Right atrium auricular region (tissue), 2 donors: ENCODE results near the gene ZC3H12D. TPM values are rescaled to one million over a fixed set of nuclear protein-coding genes. Genes with fewer than 3 reads are reported as not detected.

Source experiments
- DNase-seq: peaks from one replicate; pipeline ENCODE4 v3.0.0-alpha.2; 2019; ENCODE audit warnings: low spot score
- H3K27ac ChIP-seq, 2 donors: fragments of 200-600 bp; sonication (generic); 1 replicate in 1 of 2; 2 replicates in 1 of 2; pipeline ENCODE4 v1.5.1; 2016 to 2019
- H3K27me3 ChIP-seq, 2 donors: fragments of 200-600 bp; sonication (generic); one replicate each; pipeline versions ENCODE4 v1.5.1 to v1.6.0; 2017 to 2019
- H3K36me3 ChIP-seq: fragments of 200-600 bp; sonication (generic); one replicate; pipeline ENCODE4 v1.5.1; 2016
- H3K4me1 ChIP-seq, 2 donors: fragments of 200-600 bp; sonication (generic); one replicate each; pipeline versions ENCODE4 v1.5.1 to v1.6.0; 2017 to 2019
- H3K4me3 ChIP-seq, 2 donors: fragments of 200-600 bp; sonication (generic); 1 replicate in 1 of 2; 2 replicates in 1 of 2; pipeline ENCODE4 v1.5.1; 2017 to 2019; ENCODE audit warnings: mild to moderate bottlenecking in 1 of 2, moderate library complexity in 1 of 2
- H3K9me3 ChIP-seq, 2 donors: fragments of 200-600 bp; sonication (generic); one replicate each; pipeline ENCODE4 v1.5.1; 2019
- total RNA-seq, 2 donors: library from RNA; depleted of rRNA; stranded (reverse); fragments of >200 nt; gene quantifications; one replicate each; pipeline ENCODE4 v1.1.0, GENCODE V29; 2016
- TF ChIP-seq, protein P1 (sequence below), 2 donors: fragments of 200-600 bp; sonication (generic); IDR thresholded peaks; one replicate each; pipeline ENCODE4 v1.5.1; 2019; ENCODE audit warnings: antibody characterized with exemption in 2 of 2

ZC3H12D gene
- total RNA-seq, 2 donors from 2014 or later: 0.30 to 1.3 TPM

DNA sequence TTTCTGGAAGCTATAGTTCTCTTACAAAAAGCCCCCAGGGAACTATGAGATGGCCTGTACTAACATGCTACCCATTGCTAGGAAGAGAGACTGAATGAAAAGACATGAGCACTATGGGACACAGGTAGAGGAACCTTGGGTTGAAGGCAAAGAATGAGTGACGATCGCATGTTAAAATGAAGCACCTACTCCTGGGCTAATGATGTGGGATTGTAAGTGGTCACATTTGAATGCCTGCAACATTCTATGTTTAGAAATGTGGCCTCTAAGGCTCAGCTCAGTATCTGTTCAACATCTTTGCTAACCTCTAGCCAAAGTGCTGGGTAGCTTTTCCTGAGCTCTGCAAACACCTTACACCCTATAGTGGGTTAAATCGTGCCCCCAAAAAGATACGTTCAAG, 5.2 kb upstream of the ZC3H12D start:
- Histone ChIP-seq H3K4me3 (no peak overlapping the region), H3K27ac (no peak overlapping the region), H3K9me3 (no peaks in the 10 kb centered on the region), H3K4me1 (peaks cover 0 to 8% of the 10 kb centered on the region in 2 donors), H3K27me3 (no peaks in the 10 kb centered on the region), H3K36me3 (no peaks in the 10 kb centered on the region)
- TF ChIP-seq, protein P1, sequence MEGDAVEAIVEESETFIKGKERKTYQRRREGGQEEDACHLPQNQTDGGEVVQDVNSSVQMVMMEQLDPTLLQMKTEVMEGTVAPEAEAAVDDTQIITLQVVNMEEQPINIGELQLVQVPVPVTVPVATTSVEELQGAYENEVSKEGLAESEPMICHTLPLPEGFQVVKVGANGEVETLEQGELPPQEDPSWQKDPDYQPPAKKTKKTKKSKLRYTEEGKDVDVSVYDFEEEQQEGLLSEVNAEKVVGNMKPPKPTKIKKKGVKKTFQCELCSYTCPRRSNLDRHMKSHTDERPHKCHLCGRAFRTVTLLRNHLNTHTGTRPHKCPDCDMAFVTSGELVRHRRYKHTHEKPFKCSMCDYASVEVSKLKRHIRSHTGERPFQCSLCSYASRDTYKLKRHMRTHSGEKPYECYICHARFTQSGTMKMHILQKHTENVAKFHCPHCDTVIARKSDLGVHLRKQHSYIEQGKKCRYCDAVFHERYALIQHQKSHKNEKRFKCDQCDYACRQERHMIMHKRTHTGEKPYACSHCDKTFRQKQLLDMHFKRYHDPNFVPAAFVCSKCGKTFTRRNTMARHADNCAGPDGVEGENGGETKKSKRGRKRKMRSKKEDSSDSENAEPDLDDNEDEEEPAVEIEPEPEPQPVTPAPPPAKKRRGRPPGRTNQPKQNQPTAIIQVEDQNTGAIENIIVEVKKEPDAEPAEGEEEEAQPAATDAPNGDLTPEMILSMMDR (IDR thresholded peaks at IDR 0.05): no peak
- DNase-seq: no peak

GRCh38 chr6:149488815-149489214, 4.0 kb upstream of the ZC3H12D start:
- no peak overlapping the region for H3K27ac ChIP-seq
- H3K27me3 ChIP-seq: no peaks in the 10 kb centered on the region
- no peaks in the 10 kb centered on the region for H3K9me3 ChIP-seq
- DNase-seq: no peak
- peaks cover 0 to 15% of the 10 kb centered on the region in 2 donors for H3K4me1 ChIP-seq
- TF ChIP-seq, protein P1 (IDR thresholded peaks at IDR 0.05): no peak
- H3K36me3 ChIP-seq: no peaks in the 10 kb centered on the region
- no peak overlapping the region for H3K4me3 ChIP-seq

GRCh38 chr6:149487316-149487715, 2.5 kb upstream of the ZC3H12D start:
- H3K27me3 ChIP-seq: no peaks in the 10 kb centered on the region
- TF ChIP-seq, protein P1 (IDR thresholded peaks at IDR 0.05): no peak
- peaks cover 0 to 21% of the 10 kb centered on the region in 2 donors for H3K4me1 ChIP-seq
- DNase-seq: no peak
- no peaks in the 10 kb centered on the region for H3K36me3 ChIP-seq
- H3K9me3 ChIP-seq: no peaks in the 10 kb centered on the region
- H3K4me3 ChIP-seq: no peak overlapping the region
- H3K27ac ChIP-seq: no peak overlapping the region

DNA sequence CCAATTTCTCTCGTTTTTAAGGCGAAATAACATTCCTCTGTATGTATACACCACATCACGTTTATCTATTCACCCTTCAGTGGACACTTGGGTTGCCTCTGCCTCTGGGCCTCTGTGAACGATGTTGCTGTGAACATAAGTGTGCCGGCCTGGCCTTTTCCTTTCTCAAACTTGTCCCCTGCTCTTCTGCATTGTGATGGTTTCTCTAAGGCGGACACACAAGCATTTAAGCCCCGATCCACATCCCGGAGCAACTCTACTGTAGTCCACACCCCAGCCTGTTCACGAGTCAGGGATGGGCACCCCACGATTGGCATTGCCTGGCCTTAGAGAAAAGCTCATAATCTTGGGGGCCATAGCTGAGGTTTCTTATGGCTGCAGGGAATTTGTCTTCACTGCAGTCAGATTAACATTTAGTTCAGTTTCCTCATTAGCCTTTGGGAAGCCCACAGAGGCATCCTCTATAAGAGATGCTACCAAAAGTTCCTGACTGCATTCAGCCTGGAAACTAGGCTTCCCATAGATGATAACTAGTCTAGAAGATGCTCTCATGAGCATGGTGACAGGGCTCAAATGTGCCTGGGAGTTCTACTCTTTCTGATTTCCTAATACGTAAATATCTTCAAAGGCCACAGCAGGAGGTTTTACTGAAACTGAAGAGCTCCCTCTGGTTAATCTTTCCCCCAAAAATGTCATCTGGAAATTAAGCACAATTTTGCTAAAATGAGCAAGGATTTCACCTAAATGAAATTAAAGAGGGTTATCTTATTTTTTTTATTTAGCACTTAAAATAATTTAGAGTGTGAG, 762 bp downstream of the ZC3H12D start:
- H3K4me1 ChIP-seq: peaks cover 0 to 26% of the 10 kb centered on the region in 2 donors
- DNase-seq: no peak
- H3K27ac ChIP-seq: peak overlapping the region; percentile 44 to 60
- H3K36me3 ChIP-seq: no peaks in the 10 kb centered on the region
- no peaks in the 10 kb centered on the region for H3K27me3 ChIP-seq
- no peaks in the 10 kb centered on the region for H3K9me3 ChIP-seq
- H3K4me3 ChIP-seq: no peak overlapping the region
- TF ChIP-seq, protein P1 (IDR thresholded peaks at IDR 0.05): no peak

DNA sequence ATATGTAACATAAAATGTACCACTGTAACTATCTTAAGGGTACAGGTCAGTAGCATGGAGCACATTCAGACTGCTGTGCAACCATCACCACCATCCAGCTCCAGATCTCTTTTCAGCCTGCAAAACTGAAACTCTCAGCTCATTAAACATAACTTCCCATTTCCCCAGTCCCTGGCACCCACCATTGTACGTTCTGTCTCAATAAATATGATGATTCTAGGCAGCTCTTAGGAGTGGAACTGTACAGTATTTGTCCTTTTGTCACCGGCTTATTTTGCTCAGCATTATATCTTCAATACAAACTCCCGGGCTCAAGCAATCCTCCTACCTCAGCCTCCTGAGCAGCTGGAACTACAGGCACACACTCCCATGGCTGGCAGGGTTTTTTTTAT, 1.5 kb downstream of the ZC3H12D start:
- H3K27me3 ChIP-seq: no peaks in the 10 kb centered on the region
- TF ChIP-seq, protein P1 (IDR thresholded peaks at IDR 0.05): no peak
- H3K36me3 ChIP-seq: no peaks in the 10 kb centered on the region
- no peaks in the 10 kb centered on the region for H3K9me3 ChIP-seq
- no peak for DNase-seq
- peak overlapping the region; percentile 44 to 60 for H3K27ac ChIP-seq
- H3K4me3 ChIP-seq: no peak overlapping the region
- peaks cover 0 to 26% of the 10 kb centered on the region in 2 donors for H3K4me1 ChIP-seq
